GM23248 (cell line): ENCODE measurements around the gene TRERF1. TPM values are rescaled to one million over a fixed set of nuclear protein-coding genes. Genes with fewer than 3 reads are reported as not detected.

Experiments
- DNase-seq: peaks from one replicate; pipeline ENCODE4 v3.0.0-alpha.2; 2015
- H2AFZ ChIP-seq: fragments of 200-600 bp; sonication (generic); 2 replicates; pipeline ENCODE4 v1.6.1; 2016; ENCODE audit warnings: antibody characterized with exemption
- H3F3A ChIP-seq: fragments of 200-600 bp; sonication (generic); 2 replicates; pipeline ENCODE4 v1.6.1; 2016; ENCODE audit warnings: mild to moderate bottlenecking, antibody characterized with exemption, mixed run types; ENCODE audit not compliant: insufficient read depth
- H3K27ac ChIP-seq: fragments of 200-600 bp; sonication (generic); 2 replicates; pipeline ENCODE4 v1.5.1; 2016; ENCODE audit warnings: mild to moderate bottlenecking
- H3K27me3 ChIP-seq: fragments of 200-600 bp; sonication (generic); replicated peaks from 2 replicates; pipeline ENCODE4 v1.6.1; 2016; ENCODE audit warnings: mild to moderate bottlenecking; ENCODE audit not compliant: insufficient read depth
- H3K36me3 ChIP-seq: fragments of 200-600 bp; sonication (generic); 2 replicates; pipeline ENCODE4 v1.6.1; 2016; ENCODE audit warnings: low read depth, mild to moderate bottlenecking
- H3K4me1 ChIP-seq: fragments of 200-600 bp; sonication (generic); 2 replicates; pipeline ENCODE4 v1.6.1; 2016; ENCODE audit warnings: mild to moderate bottlenecking; ENCODE audit not compliant: insufficient read depth
- H3K4me2 ChIP-seq: fragments of 200-600 bp; sonication (generic); one replicate; pipeline ENCODE4 v1.6.1; 2016; ENCODE audit warnings: mild to moderate bottlenecking; ENCODE audit not compliant: unreplicated experiment
- H3K4me3 ChIP-seq: fragments of 200-600 bp; sonication (generic); 2 replicates; pipeline ENCODE4 v1.5.1; 2016; ENCODE audit warnings: mild to moderate bottlenecking
- H3K79me2 ChIP-seq: fragments of 200-600 bp; sonication (generic); 2 replicates; pipeline ENCODE4 v1.6.1; 2016; ENCODE audit warnings: mild to moderate bottlenecking; ENCODE audit not compliant: insufficient read depth
- H3K9ac ChIP-seq: fragments of 200-600 bp; sonication (generic); 2 replicates; pipeline ENCODE4 v1.6.1; 2016; ENCODE audit warnings: mild to moderate bottlenecking
- H3K9me2 ChIP-seq: fragments of 200-600 bp; sonication (generic); 2 replicates; pipeline ENCODE4 v1.6.1; 2016; ENCODE audit warnings: mixed run types, mild to moderate bottlenecking, moderate library complexity; ENCODE audit not compliant: insufficient read depth
- H3K9me3 ChIP-seq: fragments of 200-600 bp; sonication (generic); one replicate; pipeline ENCODE4 v1.6.1; 2017; ENCODE audit warnings: low read depth
- H4K20me1 ChIP-seq: fragments of 200-600 bp; sonication (generic); 2 replicates; pipeline ENCODE4 v1.6.0; 2016; ENCODE audit not compliant: insufficient read depth
- EZH2 ChIP-seq: fragments of 200-600 bp; sonication (generic); IDR thresholded peaks from 2 replicates; pipeline ENCODE4 v1.6.1; 2018; ENCODE audit warnings: antibody characterized with exemption, mild to moderate bottlenecking; ENCODE audit not compliant: insufficient read depth, poor library complexity, severe bottlenecking
- EZH2phosphoT487 ChIP-seq: fragments of 200-600 bp; sonication (generic); IDR thresholded peaks from 2 replicates; pipeline ENCODE4 v1.6.1; 2018; ENCODE audit warnings: antibody characterized with exemption, moderate library complexity, mild to moderate bottlenecking, low read depth; ENCODE audit not compliant: insufficient read depth
- WGBS, 2 experiments: methylation state at CpG; one replicate each; pipeline ENCODE4 v1.1.6; 2015 to 2017; ENCODE audit warnings: low lambda C conversion rate in 2 of 2, low coverage in 1 of 2; ENCODE audit errors: missing lambda C conversion rate in 2 of 2; 5-methylcytosine and 5-hydroxymethylcytosine counted together
- in situ Hi-C: fragments of 300-500 bp; cut with MboI; formaldehyde crosslinking; loops from 2 replicates; pipeline ENCODE4 v1.15.0; 2020
- polyA plus RNA-seq: library from polyadenylated mRNA; unstranded; fragments of >200 nt; fragmentation: Nextera tagmentation; extraction: Ambion mirVana; gene quantifications from 2 replicates; pipeline ENCODE4 v1.2.1, GENCODE V29; 2016
- total RNA-seq: library from RNA; depleted of rRNA; stranded (reverse); fragments of >200 nt; shearing (Covaris generic); gene quantifications from 2 replicates; pipeline ENCODE4 v1.2.3, GENCODE V29; 2014; rRNA removed

Gene TRERF1, protein sequence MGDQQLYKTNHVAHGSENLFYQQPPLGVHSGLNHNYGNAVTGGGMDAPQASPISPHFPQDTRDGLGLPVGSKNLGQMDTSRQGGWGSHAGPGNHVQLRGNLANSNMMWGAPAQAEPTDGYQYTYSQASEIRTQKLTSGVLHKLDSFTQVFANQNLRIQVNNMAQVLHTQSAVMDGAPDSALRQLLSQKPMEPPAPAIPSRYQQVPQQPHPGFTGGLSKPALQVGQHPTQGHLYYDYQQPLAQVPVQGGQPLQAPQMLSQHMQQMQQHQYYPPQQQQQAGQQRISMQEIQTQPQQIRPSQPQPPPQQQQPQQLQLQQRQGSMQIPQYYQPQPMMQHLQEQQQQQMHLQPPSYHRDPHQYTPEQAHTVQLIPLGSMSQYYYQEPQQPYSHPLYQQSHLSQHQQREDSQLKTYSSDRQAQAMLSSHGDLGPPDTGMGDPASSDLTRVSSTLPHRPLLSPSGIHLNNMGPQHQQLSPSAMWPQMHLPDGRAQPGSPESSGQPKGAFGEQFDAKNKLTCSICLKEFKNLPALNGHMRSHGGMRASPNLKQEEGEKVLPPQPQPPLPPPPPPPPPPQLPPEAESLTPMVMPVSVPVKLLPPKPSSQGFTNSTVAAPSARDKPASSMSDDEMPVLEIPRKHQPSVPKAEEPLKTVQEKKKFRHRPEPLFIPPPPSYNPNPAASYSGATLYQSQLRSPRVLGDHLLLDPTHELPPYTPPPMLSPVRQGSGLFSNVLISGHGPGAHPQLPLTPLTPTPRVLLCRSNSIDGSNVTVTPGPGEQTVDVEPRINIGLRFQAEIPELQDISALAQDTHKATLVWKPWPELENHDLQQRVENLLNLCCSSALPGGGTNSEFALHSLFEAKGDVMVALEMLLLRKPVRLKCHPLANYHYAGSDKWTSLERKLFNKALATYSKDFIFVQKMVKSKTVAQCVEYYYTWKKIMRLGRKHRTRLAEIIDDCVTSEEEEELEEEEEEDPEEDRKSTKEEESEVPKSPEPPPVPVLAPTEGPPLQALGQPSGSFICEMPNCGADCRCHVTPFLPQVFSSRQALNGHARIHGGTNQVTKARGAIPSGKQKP (N-terminal part only)
- total RNA-seq (2.7 and 4.7 TPM in 2 replicates), polyA plus RNA-seq (2.8 and 3.1 TPM in 2 replicates)

DNA sequence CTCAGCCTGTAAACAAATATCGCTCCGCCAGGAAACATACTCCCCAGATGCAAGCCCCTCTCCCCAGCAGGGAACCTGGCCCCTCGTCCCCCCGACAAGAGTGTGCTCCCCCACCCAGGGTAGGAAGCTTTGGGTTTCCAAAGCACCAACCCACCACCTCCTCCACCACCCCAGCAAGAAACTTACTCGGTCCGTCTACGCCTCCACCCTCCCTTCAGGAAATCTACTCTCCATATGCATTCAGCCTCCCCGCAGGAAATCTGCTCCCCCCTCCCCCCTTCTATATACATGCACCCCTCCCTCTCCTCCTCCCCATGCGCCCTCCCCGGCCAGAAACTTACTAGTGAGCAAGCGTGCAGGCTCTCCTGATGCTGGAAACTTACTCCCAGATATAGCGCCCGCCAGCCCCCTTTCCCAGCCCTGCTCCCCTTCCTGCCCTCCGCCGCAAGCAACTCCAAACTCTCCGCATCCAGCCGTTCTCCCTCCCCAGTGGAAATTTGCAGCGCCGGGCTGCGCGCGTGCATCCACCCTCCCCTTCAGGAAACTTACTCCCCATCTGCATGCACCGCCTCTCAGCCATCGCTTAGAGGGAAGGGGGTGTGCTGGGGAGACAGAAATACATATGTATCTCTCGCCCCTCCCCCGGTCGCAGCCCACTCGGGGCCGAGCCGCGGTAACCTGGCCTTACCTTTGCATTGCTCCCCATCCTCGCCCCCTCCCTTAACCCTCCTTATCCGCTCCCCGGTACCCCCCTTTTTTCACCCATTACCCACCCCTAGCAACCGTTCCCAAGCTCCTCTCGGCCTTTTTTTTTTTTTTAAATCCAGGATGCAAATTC is at the start of gene TRERF1:
TSS of gene TRERF1 (minus strand) at position 594 of the 838 bp plus-strand sequence. CDS start 182,336 bp downstream, outside the sequence.
- peak within 1 kb of the TSS; percentile 93 for H3K4me2 ChIP-seq
- 1 to 2% methylated on average over 23 to 35 of the region's 36 CpGs for WGBS, 2 experiments
- H3K4me3 ChIP-seq = peak within 1 kb of the TSS; percentile 89
- no peaks in the 10 kb centered on the region for H3K27me3 ChIP-seq
- H3K9me2 ChIP-seq = no peaks in the 10 kb centered on the region
- H3K4me1 ChIP-seq = peaks cover 16% of the 10 kb centered on the region
- no peaks in the 10 kb centered on the region for H3K9me3 ChIP-seq
- no peaks in the 10 kb centered on the region for H3K36me3 ChIP-seq
- no peaks in the 10 kb centered on the region for H4K20me1 ChIP-seq
- H3K9ac ChIP-seq = peak within 1 kb of the TSS; percentile 82
- no peaks in the 10 kb centered on the region; the same call in none of the 2 replicates for H3F3A ChIP-seq
- H3K79me2 ChIP-seq = peaks cover 53% of the 10 kb centered on the region
- H3K27ac ChIP-seq = peak within 1 kb of the TSS; percentile 69
- peak; percentile 75 for DNase-seq
- TF ChIP-seq EZH2 (no peak), EZH2phosphoT487 (no peak)
- in situ Hi-C loops = no loop called here
- H2AFZ ChIP-seq = peak within 1 kb of the TSS; percentile 88

DNA sequence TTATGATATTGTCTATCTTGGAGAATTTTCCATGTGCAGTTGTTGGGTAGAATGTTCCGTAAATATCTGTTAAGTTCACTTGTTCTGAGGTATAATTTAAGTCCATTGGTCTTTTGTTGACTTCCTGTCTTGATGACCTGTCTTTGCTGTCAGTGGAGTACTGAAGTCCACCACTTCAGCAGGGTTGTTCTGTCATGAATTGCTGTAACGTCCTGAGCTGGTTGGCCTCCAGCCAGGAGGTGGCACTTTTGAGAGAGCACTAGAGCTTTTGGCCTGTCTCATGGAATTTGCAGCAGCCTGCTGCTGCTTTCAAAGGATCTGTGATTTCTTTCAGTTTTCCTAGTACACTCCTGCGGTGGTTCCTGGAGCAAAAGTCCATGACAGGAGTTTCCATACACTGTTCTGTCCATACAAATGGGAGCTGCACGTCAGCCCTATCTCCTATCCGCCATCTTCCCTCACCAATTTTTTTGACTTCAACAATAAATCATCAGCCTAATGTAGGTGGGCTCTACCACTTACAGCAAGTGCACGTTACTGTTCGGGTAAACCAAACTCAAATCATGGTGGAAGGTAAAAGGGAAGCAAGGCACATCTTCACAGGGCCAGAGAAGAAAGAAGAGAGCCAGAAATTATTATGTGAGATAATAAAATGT is 46.9 kb upstream of the TRERF1 start:
- no peaks in the 10 kb centered on the region for H3K4me1 ChIP-seq
- H3K9ac ChIP-seq = no peak overlapping the region
- no peaks in the 10 kb centered on the region for H3K79me2 ChIP-seq
- H3K4me2 ChIP-seq = no peak overlapping the region
- no peaks in the 10 kb centered on the region for H3K36me3 ChIP-seq
- no peaks in the 10 kb centered on the region for H4K20me1 ChIP-seq
- no peaks in the 10 kb centered on the region for H3K9me2 ChIP-seq
- peaks cover 4% of the 10 kb centered on the region for H3K9me3 ChIP-seq
- no peak for DNase-seq
- TF ChIP-seq EZH2 (no peak), EZH2phosphoT487 (no peak)
- H3K27ac ChIP-seq = no peak overlapping the region
- no peak overlapping the region for H2AFZ ChIP-seq
- no peak overlapping the region for H3K4me3 ChIP-seq
- WGBS, 2 experiments = 76 to 77% methylated on average over 7 of the region's 7 CpGs
- no peaks in the 10 kb centered on the region for H3F3A ChIP-seq
- no peaks in the 10 kb centered on the region for H3K27me3 ChIP-seq
- in situ Hi-C loops = no loop called here

DNA sequence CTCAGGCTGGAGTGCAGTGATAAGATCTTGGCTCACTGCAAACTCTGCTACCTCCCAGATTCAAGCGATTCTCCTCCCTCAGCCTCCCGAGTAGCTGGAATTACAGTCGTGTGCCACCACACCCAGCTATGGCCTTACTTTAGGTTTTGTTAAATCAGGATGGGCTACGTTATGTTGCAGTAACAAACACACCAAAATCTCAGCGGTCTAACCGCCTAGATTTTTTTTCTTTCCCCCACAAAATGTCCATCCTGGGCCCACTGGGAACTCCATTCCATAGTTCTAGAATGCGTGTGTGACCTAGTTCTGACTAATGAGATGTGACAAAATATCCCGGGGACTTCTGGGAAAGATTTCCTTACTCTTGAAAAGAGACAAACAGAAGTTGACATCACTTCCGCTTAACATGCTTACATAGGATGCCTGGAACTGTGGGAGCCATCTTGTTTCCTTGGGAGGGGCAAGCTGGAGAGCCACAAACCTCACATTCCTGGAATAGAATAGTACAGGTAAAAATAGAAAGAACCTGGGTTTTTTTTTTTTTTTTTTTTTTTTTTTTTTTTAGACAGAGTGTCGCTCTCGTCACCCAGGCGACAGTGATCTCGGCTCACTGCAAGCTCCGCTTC is 42.3 kb upstream of the TRERF1 start:
- no peaks in the 10 kb centered on the region for H3K4me1 ChIP-seq
- WGBS, 2 experiments = 72 to 76% methylated on average over 12 to 14 of the region's 14 CpGs
- no peaks in the 10 kb centered on the region for H3K9me3 ChIP-seq
- no peaks in the 10 kb centered on the region for H3K9me2 ChIP-seq
- H4K20me1 ChIP-seq = no peaks in the 10 kb centered on the region
- no peak overlapping the region for H3K9ac ChIP-seq
- no peak overlapping the region for H3K4me2 ChIP-seq
- TF ChIP-seq EZH2phosphoT487 = no peak
- TF ChIP-seq EZH2 = no peak
- no peak for DNase-seq
- in situ Hi-C loops = no loop called here
- no peak overlapping the region for H3K27ac ChIP-seq
- H3K27me3 ChIP-seq = no peaks in the 10 kb centered on the region
- H3K36me3 ChIP-seq = no peaks in the 10 kb centered on the region
- no peaks in the 10 kb centered on the region for H3F3A ChIP-seq
- H3K79me2 ChIP-seq = no peaks in the 10 kb centered on the region
- H3K4me3 ChIP-seq = no peak overlapping the region
- no peak overlapping the region for H2AFZ ChIP-seq
